ENCODE results near the gene ACTR8. TPM values are rescaled to one million over a fixed set of nuclear protein-coding genes. Genes with fewer than 3 reads are reported as not detected.

ACTR8 gene
- total RNA-seq, 1 donor from 2014 or later: 40.1 TPM

DNA sequence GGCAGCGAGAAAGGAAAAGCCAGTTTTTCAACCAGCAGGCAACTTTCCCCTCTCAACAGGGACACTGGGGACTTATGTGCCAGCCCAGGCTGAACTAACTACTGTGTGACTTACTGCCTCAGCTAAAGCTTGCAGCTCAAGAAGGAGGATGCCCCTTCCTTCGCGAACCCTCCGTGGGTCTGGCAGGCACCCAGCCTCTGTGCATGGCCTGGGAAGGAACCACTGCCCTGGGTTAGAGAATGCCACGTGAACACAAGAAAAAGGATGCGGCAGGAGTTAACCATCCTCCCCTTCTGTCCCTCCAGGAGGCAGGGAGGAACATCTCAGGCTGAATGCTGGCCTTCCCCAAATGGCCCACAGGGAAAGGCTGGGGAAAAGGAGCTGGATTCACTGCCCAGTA lies 64.7 kb downstream of the ACTR8 start:
- H3K4me3 Mint-ChIP-seq (ENCODE audit: unreplicated experiment): no peak overlapping the region
- H3K4me1 Mint-ChIP-seq (ENCODE audit: unreplicated experiment): peaks cover 6% of the 10 kb centered on the region
- peaks cover 24% of the 10 kb centered on the region for H3K36me3 Mint-ChIP-seq (ENCODE audit: low read depth, unreplicated experiment)
- H3K9me3 Mint-ChIP-seq (ENCODE audit: unreplicated experiment): no peaks in the 10 kb centered on the region
- H3K27me3 Mint-ChIP-seq (ENCODE audit: unreplicated experiment): peaks cover 6% of the 10 kb centered on the region
- TF ChIP-seq, protein P1, sequence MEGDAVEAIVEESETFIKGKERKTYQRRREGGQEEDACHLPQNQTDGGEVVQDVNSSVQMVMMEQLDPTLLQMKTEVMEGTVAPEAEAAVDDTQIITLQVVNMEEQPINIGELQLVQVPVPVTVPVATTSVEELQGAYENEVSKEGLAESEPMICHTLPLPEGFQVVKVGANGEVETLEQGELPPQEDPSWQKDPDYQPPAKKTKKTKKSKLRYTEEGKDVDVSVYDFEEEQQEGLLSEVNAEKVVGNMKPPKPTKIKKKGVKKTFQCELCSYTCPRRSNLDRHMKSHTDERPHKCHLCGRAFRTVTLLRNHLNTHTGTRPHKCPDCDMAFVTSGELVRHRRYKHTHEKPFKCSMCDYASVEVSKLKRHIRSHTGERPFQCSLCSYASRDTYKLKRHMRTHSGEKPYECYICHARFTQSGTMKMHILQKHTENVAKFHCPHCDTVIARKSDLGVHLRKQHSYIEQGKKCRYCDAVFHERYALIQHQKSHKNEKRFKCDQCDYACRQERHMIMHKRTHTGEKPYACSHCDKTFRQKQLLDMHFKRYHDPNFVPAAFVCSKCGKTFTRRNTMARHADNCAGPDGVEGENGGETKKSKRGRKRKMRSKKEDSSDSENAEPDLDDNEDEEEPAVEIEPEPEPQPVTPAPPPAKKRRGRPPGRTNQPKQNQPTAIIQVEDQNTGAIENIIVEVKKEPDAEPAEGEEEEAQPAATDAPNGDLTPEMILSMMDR (IDR thresholded peaks at IDR 0.05; ENCODE audit: unreplicated experiment): no peak
- no peak for DNase-seq (ENCODE audit: low spot score)
- H3K27ac Mint-ChIP-seq (ENCODE audit: unreplicated experiment): no peak overlapping the region

Other genes with a start within 250 kb of the ACTR8 start
- 1.0 TPM for gene CHDH, start 35.7 kb downstream of the ACTR8 start, total RNA-seq (ENCODE audit: unreplicated experiment)
- 0.33 TPM for gene IL17RB, start 35.6 kb downstream of the ACTR8 start, total RNA-seq (ENCODE audit: unreplicated experiment)
- 36.6 TPM for gene SELENOK, start 9.7 kb upstream of the ACTR8 start, total RNA-seq (ENCODE audit: unreplicated experiment)
- gene CACNA2D3, start 240.4 kb upstream of the ACTR8 start, total RNA-seq (ENCODE audit: unreplicated experiment): 0.46 TPM